Left ventricle myocardium inferior (tissue), 1 donor: ENCODE measurements around the gene MGAT5B. TPM values are rescaled to one million over a fixed set of nuclear protein-coding genes. Genes with fewer than 3 reads are reported as not detected.

Experiments
- DNase-seq: peaks from one replicate; pipeline ENCODE4 v3.0.0-alpha.2; 2020
- H3K27ac ChIP-seq: fragments of 200-600 bp; replicated peaks from 2 replicates; pipeline ENCODE4 v1.8.0; 2021
- H3K27me3 ChIP-seq: fragments of 200-600 bp; 2 replicates; pipeline ENCODE4 v1.8.0; 2021; ENCODE audit warnings: low read depth
- H3K36me3 ChIP-seq: fragments of 200-600 bp; 2 replicates; pipeline ENCODE4 v1.8.0; 2021
- H3K4me1 ChIP-seq: fragments of 200-600 bp; 2 replicates; pipeline ENCODE4 v1.8.0; 2021
- H3K4me3 ChIP-seq: fragments of 200-600 bp; 2 replicates; pipeline ENCODE4 v1.8.0; 2021; ENCODE audit warnings: mild to moderate bottlenecking, moderate library complexity
- H3K9me3 ChIP-seq: fragments of 200-600 bp; replicated peaks from 2 replicates; pipeline ENCODE4 v1.8.0; 2021
- intact Hi-C: fragments of 100-400 bp; cut with micrococcal nuclease; formaldehyde crosslinking; loops from one replicate; pipeline ENCODE4 v1.11.0; 2022
- total RNA-seq: library from RNA; stranded (reverse); fragmentation: NEBNext Ultra II Directional; extraction: Animal tissue kit (Norgen Biotek cat#: 25700); gene quantifications from one replicate; pipeline ENCODE4 v1.2.1, GENCODE V29; 2021
- TF ChIP-seq, protein P1 (sequence below): fragments of 200-600 bp; IDR thresholded peaks from 2 replicates; pipeline ENCODE4 v1.8.0; 2021; ENCODE audit warnings: antibody characterized with exemption, mild to moderate bottlenecking, borderline replicate concordance
- donor health status: DM: no; HTN: yes; CAD: no; lungs with severe emphysema.

Gene MGAT5B
- total RNA-seq, 1 donor from 2014 or later: 0.08 TPM

GRCh38 chr17:76926237-76926866 lies 58.1 kb downstream of the MGAT5B start:
- intact Hi-C loops: no loop called here
- no peaks in the 10 kb centered on the region for H3K36me3 ChIP-seq
- no peak overlapping the region for H3K4me3 ChIP-seq
- H3K4me1 ChIP-seq: peaks cover 8% of the 10 kb centered on the region
- no peak for DNase-seq
- TF ChIP-seq, protein P1, sequence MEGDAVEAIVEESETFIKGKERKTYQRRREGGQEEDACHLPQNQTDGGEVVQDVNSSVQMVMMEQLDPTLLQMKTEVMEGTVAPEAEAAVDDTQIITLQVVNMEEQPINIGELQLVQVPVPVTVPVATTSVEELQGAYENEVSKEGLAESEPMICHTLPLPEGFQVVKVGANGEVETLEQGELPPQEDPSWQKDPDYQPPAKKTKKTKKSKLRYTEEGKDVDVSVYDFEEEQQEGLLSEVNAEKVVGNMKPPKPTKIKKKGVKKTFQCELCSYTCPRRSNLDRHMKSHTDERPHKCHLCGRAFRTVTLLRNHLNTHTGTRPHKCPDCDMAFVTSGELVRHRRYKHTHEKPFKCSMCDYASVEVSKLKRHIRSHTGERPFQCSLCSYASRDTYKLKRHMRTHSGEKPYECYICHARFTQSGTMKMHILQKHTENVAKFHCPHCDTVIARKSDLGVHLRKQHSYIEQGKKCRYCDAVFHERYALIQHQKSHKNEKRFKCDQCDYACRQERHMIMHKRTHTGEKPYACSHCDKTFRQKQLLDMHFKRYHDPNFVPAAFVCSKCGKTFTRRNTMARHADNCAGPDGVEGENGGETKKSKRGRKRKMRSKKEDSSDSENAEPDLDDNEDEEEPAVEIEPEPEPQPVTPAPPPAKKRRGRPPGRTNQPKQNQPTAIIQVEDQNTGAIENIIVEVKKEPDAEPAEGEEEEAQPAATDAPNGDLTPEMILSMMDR: no peak
- no peaks in the 10 kb centered on the region for H3K9me3 ChIP-seq
- no peak overlapping the region for H3K27ac ChIP-seq
- H3K27me3 ChIP-seq: peaks cover 73% of the 10 kb centered on the region

- Histone ChIP-seq H3K9me3 (no peaks in the 10 kb centered on the region), H3K36me3 (no peaks in the 10 kb centered on the region), H3K4me1 (peaks cover 8% of the 10 kb centered on the region), H3K4me3 (no peak overlapping the region), H3K27ac (no peak overlapping the region), H3K27me3 (peaks cover 70% of the 10 kb centered on the region)
- TF ChIP-seq, protein P1: no peak
- intact Hi-C loops: no loop called here
- DNase-seq: no peak
Observed at GRCh38 chr17:76927577-76927976, 59.4 kb downstream of the MGAT5B start.

- Histone ChIP-seq H3K27me3 (peaks cover 70% of the 10 kb centered on the region), H3K9me3 (no peaks in the 10 kb centered on the region), H3K27ac (no peak overlapping the region), H3K4me3 (no peak overlapping the region), H3K4me1 (peaks cover 8% of the 10 kb centered on the region), H3K36me3 (no peaks in the 10 kb centered on the region)
- DNase-seq: no peak
- TF ChIP-seq, protein P1: no peak
- intact Hi-C loops: no loop called here
Observed at GRCh38 chr17:76927982-76928381, 59.8 kb downstream of the MGAT5B start.

- H3K27me3 ChIP-seq: peaks cover 70% of the 10 kb centered on the region
- H3K4me3 ChIP-seq: no peak overlapping the region
- H3K9me3 ChIP-seq: no peaks in the 10 kb centered on the region
- DNase-seq: no peak
- no peak overlapping the region for H3K27ac ChIP-seq
- TF ChIP-seq, protein P1: no peak
- intact Hi-C loops: no loop called here
- peaks cover 8% of the 10 kb centered on the region for H3K4me1 ChIP-seq
- no peaks in the 10 kb centered on the region for H3K36me3 ChIP-seq
Observed at GRCh38 chr17:76929148-76929547, 60.9 kb downstream of the MGAT5B start.

- DNase-seq: no peak
- H3K27me3 ChIP-seq: peaks cover 70% of the 10 kb centered on the region
- no peaks in the 10 kb centered on the region for H3K36me3 ChIP-seq
- intact Hi-C loops: no loop called here
- TF ChIP-seq, protein P1: no peak
- peaks cover 8% of the 10 kb centered on the region for H3K4me1 ChIP-seq
- no peaks in the 10 kb centered on the region for H3K9me3 ChIP-seq
- no peak overlapping the region for H3K4me3 ChIP-seq
- H3K27ac ChIP-seq: no peak overlapping the region
Observed at GRCh38 chr17:76929601-76930000, 61.4 kb downstream of the MGAT5B start.
